Fibroblast of villous mesenchyme (primary cell): Measurements from ENCODE around the gene USP22. TPM values are rescaled to one million over a fixed set of nuclear protein-coding genes. Genes with fewer than 3 reads are reported as not detected.

Experiments
- DNase-seq: peaks from one replicate; pipeline ENCODE4 v3.0.0-alpha.2; 2010; ENCODE audit warnings: low read depth
- H3K4me3 ChIP-seq: 2 replicates; pipeline ENCODE4 v1.5.1; 2011; ENCODE audit warnings: low read depth, mild to moderate bottlenecking, low read length
- total RNA-seq: library from RNA; depleted of rRNA; stranded (reverse); fragments of >200 nt; gene quantifications from 2 replicates; pipeline ENCODE4 v1.2.3, GENCODE V29; 2012
- TF ChIP-seq, protein P1 (sequence below): IDR thresholded peaks from 2 replicates; pipeline ENCODE4 v1.5.1; 2012; ENCODE audit warnings: low read depth, mild to moderate bottlenecking, low read length; ENCODE audit not compliant: insufficient read depth

USP22 gene
- total RNA-seq, 1 donor = 297 TPM

DNA sequence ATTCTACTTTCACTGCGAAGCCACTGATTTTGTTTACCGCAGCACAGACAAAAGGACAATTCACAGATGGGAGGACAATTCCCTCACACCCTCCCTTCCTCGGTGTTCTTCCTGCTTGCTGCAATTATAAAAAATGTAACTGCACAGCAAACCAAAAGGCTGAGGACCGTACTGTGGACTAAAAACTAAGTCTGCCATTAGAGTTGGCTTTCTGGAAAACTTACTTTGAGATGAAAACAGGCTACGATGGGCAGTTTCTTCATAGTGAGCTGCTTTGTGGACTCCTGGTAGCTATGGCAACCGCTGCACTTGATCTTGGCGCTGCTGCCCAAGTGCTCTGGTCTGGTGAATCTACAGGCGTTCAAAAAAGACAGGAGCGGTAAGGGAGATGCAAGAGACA, 35.2 kb downstream of the USP22 start:
- DNase-seq = no peak
- H3K4me3 ChIP-seq = no peak overlapping the region
- TF ChIP-seq, protein P1, sequence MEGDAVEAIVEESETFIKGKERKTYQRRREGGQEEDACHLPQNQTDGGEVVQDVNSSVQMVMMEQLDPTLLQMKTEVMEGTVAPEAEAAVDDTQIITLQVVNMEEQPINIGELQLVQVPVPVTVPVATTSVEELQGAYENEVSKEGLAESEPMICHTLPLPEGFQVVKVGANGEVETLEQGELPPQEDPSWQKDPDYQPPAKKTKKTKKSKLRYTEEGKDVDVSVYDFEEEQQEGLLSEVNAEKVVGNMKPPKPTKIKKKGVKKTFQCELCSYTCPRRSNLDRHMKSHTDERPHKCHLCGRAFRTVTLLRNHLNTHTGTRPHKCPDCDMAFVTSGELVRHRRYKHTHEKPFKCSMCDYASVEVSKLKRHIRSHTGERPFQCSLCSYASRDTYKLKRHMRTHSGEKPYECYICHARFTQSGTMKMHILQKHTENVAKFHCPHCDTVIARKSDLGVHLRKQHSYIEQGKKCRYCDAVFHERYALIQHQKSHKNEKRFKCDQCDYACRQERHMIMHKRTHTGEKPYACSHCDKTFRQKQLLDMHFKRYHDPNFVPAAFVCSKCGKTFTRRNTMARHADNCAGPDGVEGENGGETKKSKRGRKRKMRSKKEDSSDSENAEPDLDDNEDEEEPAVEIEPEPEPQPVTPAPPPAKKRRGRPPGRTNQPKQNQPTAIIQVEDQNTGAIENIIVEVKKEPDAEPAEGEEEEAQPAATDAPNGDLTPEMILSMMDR = no peak

DNA sequence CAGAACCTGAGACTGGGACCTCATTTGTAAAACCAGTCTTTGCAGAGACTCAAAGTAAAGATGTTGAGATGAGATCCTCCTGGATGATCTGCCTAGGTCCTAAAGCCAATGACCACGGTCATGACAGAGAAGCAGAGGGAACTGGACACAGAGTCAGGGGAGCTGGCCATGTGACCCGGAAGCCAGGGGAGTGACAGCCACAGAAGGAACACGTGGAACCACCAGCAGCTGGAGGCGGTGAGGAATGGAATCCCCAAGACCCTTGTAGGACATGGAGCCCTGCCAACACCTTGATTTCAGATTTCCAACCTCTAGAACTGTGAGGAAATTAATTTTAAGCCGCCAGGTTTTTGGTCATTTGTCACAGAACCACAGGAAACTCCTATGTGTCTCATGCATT, 37.0 kb downstream of the USP22 start:
- DNase-seq = no peak
- no peak overlapping the region for H3K4me3 ChIP-seq
- TF ChIP-seq, protein P1 = no peak

DNA sequence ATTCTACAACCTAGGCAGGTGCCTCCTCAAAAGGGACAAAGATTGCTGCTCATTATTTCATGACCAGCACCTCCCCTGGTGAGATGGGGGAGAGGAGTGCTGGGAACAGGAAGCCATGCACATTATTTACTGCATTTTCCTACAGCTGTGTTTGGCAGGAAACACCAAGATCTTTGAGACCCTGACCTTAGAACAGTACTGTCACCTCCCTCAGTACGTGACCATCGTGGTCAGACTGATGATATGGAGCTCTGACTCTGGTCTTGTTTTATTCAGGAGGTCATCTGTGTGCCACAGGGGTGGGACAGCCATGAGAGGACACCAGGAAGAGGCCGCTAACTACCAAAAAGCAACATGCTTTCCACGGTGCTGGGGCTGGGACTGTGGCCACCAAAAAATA, 37.4 kb downstream of the USP22 start:
- TF ChIP-seq, protein P1 = no peak
- DNase-seq = no peak
- H3K4me3 ChIP-seq = no peak overlapping the region

DNA sequence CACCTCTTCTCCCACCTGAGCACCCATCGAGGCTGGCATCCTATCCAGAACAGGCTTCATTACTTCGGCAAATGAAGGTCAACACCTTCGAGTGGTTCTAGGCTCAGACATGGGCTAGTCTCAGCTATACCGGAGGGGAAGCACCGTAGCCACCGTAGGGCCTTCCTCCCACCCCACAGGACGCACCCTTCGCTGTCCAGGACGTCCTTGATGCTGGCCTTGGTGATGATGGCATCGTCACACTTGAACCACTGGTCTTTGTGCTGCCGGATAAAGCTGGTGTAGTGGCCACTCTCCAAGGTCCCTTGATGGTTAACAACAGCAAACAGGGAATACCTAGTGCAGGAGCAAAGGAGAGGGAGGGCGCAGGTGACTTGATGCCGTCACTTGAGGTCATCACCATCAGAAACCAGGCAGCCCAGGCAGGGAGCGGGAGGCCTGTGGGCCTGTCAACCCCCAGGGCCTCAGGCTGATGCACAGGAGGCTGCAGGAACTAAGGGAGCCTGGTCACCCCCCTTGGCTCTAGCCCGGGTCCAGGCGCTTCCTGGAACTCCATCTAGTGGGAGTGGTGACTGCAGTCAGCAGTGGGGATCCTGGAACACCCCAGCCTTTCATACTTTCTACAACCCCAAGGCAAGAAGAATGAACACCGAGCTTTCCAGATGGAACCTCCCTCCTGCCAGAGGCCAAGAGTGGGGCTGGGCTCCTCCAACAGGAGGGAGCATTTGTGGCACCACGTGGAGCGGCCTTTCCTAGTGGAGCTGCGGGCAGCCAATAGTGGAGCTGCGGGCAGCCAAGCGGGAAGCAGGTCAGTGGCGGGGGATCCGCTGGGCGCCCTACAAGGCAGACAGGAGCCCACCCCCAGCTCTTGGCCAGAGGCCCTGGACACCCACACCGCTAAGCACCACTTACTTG, 38.5 kb downstream of the USP22 start:
- no peak overlapping the region for H3K4me3 ChIP-seq
- DNase-seq = no peak
- TF ChIP-seq, protein P1 = no peak

DNA sequence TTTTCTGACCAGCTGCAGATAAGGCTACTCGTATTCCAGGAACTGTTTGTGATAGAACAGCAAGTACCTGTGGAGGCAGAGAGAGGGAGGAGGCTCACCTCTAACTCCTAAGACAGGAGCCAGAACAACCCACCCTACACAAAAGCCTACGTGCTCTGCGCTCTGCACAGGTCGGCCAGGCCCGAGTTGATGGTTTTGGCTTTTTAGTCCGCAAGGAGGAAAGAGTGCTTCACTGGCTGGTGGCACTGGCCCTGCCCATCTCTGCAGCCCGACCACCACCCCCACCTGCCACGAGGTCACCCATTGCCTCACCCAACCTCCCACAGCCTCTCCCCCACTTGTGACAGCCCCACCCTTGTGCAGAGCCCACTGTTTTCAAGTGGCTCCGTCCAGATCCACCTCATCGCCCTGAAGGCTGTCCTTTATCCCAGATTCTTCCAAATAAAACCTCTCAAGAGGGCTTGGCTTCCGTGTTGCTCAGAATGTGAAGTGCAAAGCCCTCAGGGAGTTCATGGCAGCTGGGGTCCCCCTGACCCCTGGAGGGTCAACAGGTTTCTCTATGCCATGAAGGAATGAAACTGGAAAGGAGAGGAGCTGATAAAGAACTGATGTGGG, 39.7 kb downstream of the USP22 start:
- TF ChIP-seq, protein P1 = no peak
- H3K4me3 ChIP-seq = no peak overlapping the region
- no peak for DNase-seq

DNA sequence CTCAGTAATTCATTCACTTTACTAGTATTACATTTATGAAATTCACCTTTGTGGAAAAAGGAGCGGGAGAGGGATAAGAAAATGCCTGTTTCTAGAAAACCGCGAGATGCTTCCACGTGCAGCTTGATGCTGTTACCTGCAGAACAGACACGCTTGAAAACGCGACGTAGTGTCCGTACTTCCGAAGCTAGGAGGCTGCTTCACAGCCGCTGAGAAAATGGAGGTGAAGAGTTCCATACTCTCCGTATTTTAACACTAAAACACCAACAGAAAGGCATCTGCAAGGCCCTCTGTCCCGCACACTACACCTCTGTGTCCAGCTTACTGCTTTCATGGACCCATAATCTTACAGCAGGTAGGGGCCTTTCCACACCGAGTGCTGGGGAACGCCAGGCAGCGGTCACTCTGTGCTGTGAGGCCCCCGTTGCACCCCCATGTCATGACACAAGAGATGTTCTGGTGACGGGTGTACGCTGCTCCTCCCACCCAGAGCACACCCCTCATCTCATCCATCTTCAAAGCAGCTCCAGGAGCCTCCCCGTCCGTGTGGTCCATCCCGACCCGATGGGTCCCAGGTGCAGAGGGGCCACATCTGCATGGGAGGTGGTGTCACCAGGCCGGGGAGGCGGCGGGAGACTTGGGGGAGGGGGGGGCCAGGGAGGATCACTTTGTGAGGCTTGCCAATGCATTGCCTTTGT, 40.4 kb downstream of the USP22 start:
- DNase-seq = no peak
- TF ChIP-seq, protein P1 = no peak

More for the DNA sequence above, 40.4 kb downstream of the USP22 start:
- H3K4me3 ChIP-seq = no peak overlapping the region
